Omental fat pad (tissue), 4 donors: ENCODE measurements around the gene RPSA. TPM values are rescaled to one million over a fixed set of nuclear protein-coding genes. Genes with fewer than 3 reads are reported as not detected.

ENCODE experiments used
- ATAC-seq: fragments of 150-250 bp; one replicate; pipeline ENCODE4 v1.9.1; 2016; ENCODE audit warnings: mild to moderate bottlenecking, moderate library complexity; ENCODE audit not compliant: low FRiP score
- DNase-seq: peaks from one replicate; pipeline ENCODE4 v3.0.0-alpha.2; 2019; ENCODE audit warnings: low spot score
- CTCF ChIP-seq, 3 donors: fragments of 450-650 bp; IDR thresholded peaks; one replicate each; pipeline ENCODE4 v1.5.1; 2016 to 2017; ENCODE audit warnings: antibody characterized with exemption in 3 of 3, mild to moderate bottlenecking in 3 of 3, moderate library complexity in 2 of 3
- total RNA-seq, 4 donors: library from RNA; depleted of rRNA; stranded (reverse); fragments of >200 nt; gene quantifications; one replicate each; pipeline ENCODE4 v1.1.0, GENCODE V29; 2016

The RPSA gene
- total RNA-seq, 4 donors from 2014 or later: 890 to 1,192 (median 1,008) TPM

GRCh38 chr3:39383881-39384664 is 22.4 kb upstream of the RPSA start:
- no peak for TF ChIP-seq CTCF (IDR thresholded peaks at IDR 0.05)
- DNase-seq (peak; percentile 82), ATAC-seq (peak; percentile 96)

- no peak for TF ChIP-seq CTCF (IDR thresholded peaks at IDR 0.05)
- no peak for ATAC-seq
- DNase-seq: no peak
These were observed 21.9 kb upstream of the RPSA start for GRCh38 chr3:39384665-39385000.

GRCh38 chr3:39385456-39386090 is 20.9 kb upstream of the RPSA start:
- DNase-seq: no peak
- TF ChIP-seq CTCF (IDR thresholded peaks at IDR 0.05): no peak
- ATAC-seq: no peak

- no peak for TF ChIP-seq CTCF (IDR thresholded peaks at IDR 0.05)
- DNase-seq (no peak), ATAC-seq (no peak)
These were observed 20.2 kb upstream of the RPSA start for GRCh38 chr3:39386318-39386717.

DNA sequence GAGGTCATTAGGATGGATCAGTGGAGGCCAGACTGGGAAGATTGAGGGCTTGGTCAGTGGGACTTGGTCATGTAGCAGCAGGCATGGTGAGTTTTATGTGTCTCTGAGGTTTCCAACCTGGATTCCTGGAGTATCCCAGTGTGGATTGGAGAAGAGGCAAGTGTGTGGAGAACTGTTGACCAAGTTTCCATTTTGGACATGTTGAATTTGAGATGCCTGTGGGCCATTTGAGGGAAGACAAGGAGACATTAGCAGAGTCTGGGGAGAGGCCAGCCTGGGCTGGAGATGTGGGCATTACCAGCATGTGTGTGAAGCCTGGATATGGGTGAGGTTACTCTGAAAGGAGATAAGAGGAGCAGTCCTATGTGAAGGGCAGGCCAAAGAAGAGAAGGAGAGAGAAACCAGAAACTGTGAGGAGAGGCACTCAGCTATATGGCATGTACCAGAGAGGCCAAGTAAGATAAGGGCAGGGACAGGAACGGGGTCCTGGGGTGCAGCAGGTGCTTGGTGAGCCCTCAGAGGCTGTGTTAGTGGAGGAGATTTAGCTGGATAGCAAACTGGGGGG is 19.0 kb upstream of the RPSA start:
- no peak for DNase-seq
- no peak for ATAC-seq
- no peak for TF ChIP-seq CTCF (IDR thresholded peaks at IDR 0.05)

DNA sequence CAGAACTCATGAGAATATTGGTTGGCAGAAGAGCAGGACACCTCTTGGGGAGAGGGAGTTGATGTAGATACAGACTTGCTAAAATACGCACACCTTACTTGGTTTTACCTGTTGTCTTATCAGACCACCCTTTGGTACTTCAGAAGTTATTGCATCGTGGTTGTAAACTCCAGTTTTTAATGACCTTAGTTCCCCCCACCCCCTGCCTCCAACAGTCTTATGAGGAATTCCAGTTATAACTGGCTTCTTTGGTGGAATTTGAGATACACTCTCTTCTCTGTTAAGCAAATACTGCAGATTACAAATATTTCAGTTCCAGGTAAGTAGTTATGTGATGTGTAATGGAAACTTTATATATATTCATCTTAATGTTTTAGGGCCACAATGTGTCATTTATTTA is 18.4 kb upstream of the RPSA start:
- no peak for DNase-seq
- no peak for ATAC-seq
- no peak for TF ChIP-seq CTCF (IDR thresholded peaks at IDR 0.05)
